Amniotic stem cell (primary cell): ENCODE data around the gene CACNA2D3.
"Not testable (repeated sequence)": the region's sequence is repeated elsewhere in the genome, so short reads cannot be mapped to it uniquely, and the experiment has no call there.

Experiments
- DNase-seq: peaks from one replicate; lab custom pipeline; 2025; lab: John Stamatoyannopoulos, UW

The CACNA2D3 gene

GRCh38 chr3:55078876-55079275 lies 956.5 kb downstream of the CACNA2D3 start:
- no peak for DNase-seq

GRCh38 chr3:55085231-55085630 lies 962.9 kb downstream of the CACNA2D3 start:
- DNase-seq, result no peak

DNA sequence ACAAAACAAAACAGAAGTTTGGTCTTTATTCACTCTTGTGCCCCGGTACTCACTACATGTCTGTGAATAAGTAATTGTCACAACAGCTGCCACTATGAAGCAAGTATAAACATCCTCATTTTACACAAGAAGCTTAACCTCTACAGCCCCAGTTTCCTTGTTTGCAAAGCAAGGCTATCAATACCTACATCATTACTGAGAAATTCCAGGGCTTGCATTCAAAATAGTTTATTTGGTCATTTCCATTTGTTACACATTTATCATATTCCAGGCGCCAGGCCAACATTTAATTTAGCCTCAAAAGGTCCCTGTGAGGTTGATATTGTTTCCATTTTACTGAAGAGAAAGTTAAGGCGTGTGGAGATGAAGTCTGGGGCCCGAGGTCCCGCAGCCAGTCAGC lies 966.9 kb downstream of the CACNA2D3 start:
- no peak for DNase-seq

- no peak for DNase-seq
Observed at GRCh38 chr3:55090291-55090690, 967.9 kb downstream of the CACNA2D3 start.

- no peak for DNase-seq
Observed at GRCh38 chr3:55090746-55091145, 968.4 kb downstream of the CACNA2D3 start.

GRCh38 chr3:55091381-55092225 lies 969.3 kb downstream of the CACNA2D3 start:
- DNase-seq, result peak; percentile 39

DNA sequence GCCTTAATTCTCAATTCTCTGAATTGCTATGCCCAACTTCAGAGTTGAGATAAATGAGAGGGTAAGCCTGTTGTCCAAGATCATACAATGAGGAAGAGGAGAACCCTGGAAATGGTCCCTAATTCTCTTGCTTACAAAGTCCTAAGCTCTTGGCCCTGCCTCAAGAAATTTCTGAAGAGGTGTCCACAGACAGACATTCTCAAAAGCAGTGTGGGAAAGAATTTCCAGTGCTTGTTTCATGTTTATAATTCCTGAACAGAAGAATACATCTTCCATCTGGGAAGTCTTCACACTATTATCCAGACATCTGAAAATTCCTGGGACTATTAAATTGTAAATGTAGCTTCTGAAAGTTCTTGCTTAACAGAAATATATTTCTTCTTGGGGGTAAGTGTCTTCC lies 972.3 kb downstream of the CACNA2D3 start:
- DNase-seq, result no peak

DNA sequence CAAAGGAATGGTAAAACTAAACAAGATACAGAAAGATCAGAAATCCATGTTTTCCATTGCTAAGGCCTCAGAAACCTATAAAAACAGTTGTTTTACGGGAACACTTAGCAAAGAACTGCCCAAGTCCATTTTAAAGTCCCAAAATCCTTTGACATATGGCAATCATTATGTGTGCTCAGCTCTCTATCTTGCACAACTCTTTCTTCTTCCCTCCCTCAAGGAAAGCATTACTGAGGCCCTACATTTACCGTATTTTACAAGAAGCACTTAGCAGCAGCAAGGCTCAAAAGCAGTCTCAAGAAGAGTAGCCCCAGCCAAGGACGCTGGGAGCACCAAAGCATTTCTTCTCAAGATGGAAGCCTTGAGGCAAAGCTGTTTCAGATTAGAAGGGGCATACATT lies 975.1 kb downstream of the CACNA2D3 start:
- no peak for DNase-seq

- DNase-seq, result no peak
Observed at GRCh38 chr3:55105647-55106046, 983.3 kb downstream of the CACNA2D3 start.

DNA sequence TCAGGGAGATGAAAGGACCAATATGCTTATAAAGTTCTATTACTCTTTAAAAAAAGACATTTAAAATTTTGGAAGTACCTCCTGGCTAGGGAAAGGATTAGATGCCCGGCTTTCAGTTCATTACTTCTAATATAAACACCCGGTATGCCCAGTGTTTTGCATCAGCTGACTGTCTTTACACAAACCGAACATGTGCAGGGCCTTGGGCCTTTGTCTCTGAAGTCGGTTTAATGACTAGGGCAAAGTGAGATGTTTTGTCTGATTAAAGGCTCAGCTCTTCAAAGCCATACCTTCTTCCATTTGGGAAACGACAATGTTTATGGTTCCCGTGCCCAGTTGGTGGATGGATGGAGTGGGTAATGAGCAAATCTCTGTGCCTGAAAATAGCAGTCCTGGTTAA lies 984.8 kb downstream of the CACNA2D3 start:
- DNase-seq, result no peak

- DNase-seq, result not testable (repeated sequence)
Observed at GRCh38 chr3:55111906-55112305, 989.6 kb downstream of the CACNA2D3 start.

DNA sequence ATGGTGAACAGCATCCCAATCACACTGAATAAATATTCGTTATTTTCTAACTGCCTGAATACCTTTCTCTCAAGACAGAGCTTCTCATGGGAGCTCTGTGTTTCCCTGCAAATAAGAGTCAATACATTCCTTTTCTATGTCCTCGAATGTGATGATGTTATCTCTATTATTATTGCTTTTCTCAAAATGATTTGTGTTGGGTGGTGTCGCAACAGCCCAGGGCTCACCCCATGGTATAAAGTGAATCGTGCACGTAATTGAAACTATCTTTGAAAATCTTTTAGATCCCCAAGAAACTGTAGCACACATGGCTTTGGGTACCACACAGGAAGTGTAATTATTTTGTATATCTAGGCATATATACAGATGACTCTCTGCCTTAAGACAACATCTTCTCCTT lies 996.1 kb downstream of the CACNA2D3 start:
- no peak for DNase-seq

DNA sequence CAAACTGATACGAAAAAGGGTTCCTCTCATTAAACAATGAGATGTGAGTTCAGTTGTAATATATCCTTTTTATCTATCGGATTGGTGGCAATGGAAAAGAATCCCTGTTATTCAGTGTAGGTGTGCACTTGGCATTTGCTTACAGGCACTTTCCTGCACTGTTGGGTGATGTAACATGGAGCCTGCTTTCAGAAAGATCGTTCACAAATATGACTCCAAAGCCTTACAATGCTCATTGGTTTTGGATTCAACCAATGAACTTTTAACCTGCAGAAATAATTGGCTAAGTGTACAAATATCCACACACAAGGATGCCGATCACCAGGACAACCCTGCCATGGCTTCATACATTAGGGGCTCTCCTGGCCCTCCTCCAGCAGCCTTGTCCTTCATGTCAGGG lies 996.9 kb downstream of the CACNA2D3 start:
- DNase-seq, result no peak

GRCh38 chr3:55122312-55122711 lies 1000.0 kb downstream of the CACNA2D3 start:
- DNase-seq, result no peak
